Muscle of leg (tissue), 11 donors: ENCODE measurements around the gene PROK2. TPM values are rescaled to one million over a fixed set of nuclear protein-coding genes. Genes with fewer than 3 reads are reported as not detected.

Experiments used
- DNase-seq: peaks from one replicate; pipeline ENCODE4 v3.0.0; 2013
- H3K27ac ChIP-seq: one replicate; pipeline ENCODE4 v1.5.1; 2013; ENCODE audit warnings: mild to moderate bottlenecking, low read length, control low read depth
- H3K27me3 ChIP-seq: one replicate; pipeline ENCODE4 v1.6.1; 2013; ENCODE audit warnings: low read length; ENCODE audit not compliant: control insufficient read depth, insufficient read depth
- H3K36me3 ChIP-seq: one replicate; pipeline ENCODE4 v1.6.1; 2013; ENCODE audit warnings: low read length; ENCODE audit not compliant: control insufficient read depth, insufficient read depth
- H3K4me1 ChIP-seq: one replicate; pipeline ENCODE4 v1.6.1; 2013; ENCODE audit warnings: low read length; ENCODE audit not compliant: control insufficient read depth, insufficient read depth
- H3K4me3 ChIP-seq: one replicate; pipeline ENCODE4 v1.5.1; 2013; ENCODE audit warnings: low read length, control low read depth
- H3K9me3 ChIP-seq: replicated peaks from 2 replicates; pipeline ENCODE4 v1.6.1; 2013; ENCODE audit warnings: low read depth, low read length; ENCODE audit not compliant: control insufficient read depth
- WGBS: methylation state at CpG from one replicate; pipeline ENCODE4 v1.1.5; 2013; ENCODE audit warnings: missing lambda C conversion rate; ENCODE audit not compliant: insufficient coverage; 5-methylcytosine and 5-hydroxymethylcytosine counted together
- polyA plus RNA-seq, 8 donors: library from polyadenylated mRNA; unstranded; fragments of 120-200 nt; gene quantifications; one replicate each; pipeline versions ENCODE4 v1.2.1 to v1.2.3, GENCODE V29; 2013; ENCODE audit warnings: inconsistent platforms in 1 of 8, low replicate concordance in 1 of 8; ENCODE audit not compliant: insufficient read length in 8 of 8, insufficient read depth in 1 of 8
- total RNA-seq: library from RNA; stranded (reverse); fragments of 120-200 nt; gene quantifications from one replicate; pipeline ENCODE4 v1.2.4, GENCODE V29; 2013

The PROK2 gene
- total and polyA plus RNA-seq, 9 donors = 0.16 to 3.3 (median 0.95) TPM

- Histone ChIP-seq H3K4me1 (peaks cover 10% of the 10 kb centered on the region), H3K4me3 (peak overlapping the region; percentile 31), H3K36me3 (no peaks in the 10 kb centered on the region), H3K27ac (no peak overlapping the region), H3K27me3 (peaks cover 39% of the 10 kb centered on the region), H3K9me3 (no peaks in the 10 kb centered on the region)
- WGBS = 4% methylated on average over 61 of the region's 68 CpGs
- peak; percentile 20 for DNase-seq
Measured at GRCh38 chr3:71752831-71753700, 31.9 kb downstream of the PROK2 start.

GRCh38 chr3:71751602-71752001 lies 33.3 kb downstream of the PROK2 start:
- H3K27ac ChIP-seq = no peak overlapping the region
- H3K4me1 ChIP-seq = peaks cover 10% of the 10 kb centered on the region
- H3K4me3 ChIP-seq = no peak overlapping the region
- WGBS = 71% methylated on average over 2 of the region's 4 CpGs
- DNase-seq = no peak
- no peaks in the 10 kb centered on the region for H3K36me3 ChIP-seq
- H3K9me3 ChIP-seq = no peaks in the 10 kb centered on the region
- H3K27me3 ChIP-seq = peaks cover 32% of the 10 kb centered on the region

- no peak for DNase-seq
- Histone ChIP-seq H3K36me3 (no peaks in the 10 kb centered on the region), H3K9me3 (peaks cover 10% of the 10 kb centered on the region), H3K4me3 (no peak overlapping the region), H3K27ac (no peak overlapping the region), H3K27me3 (no peaks in the 10 kb centered on the region), H3K4me1 (no peaks in the 10 kb centered on the region)
- no CpG with 5 or more reads among the region's 3 CpGs for WGBS
Measured at GRCh38 chr3:71744738-71745137, 40.2 kb downstream of the PROK2 start.

GRCh38 chr3:71742621-71743020 lies 42.3 kb downstream of the PROK2 start:
- no CpG with 5 or more reads among the region's 1 CpG for WGBS
- Histone ChIP-seq H3K27ac (no peak overlapping the region), H3K9me3 (peaks cover 10% of the 10 kb centered on the region), H3K36me3 (no peaks in the 10 kb centered on the region), H3K27me3 (no peaks in the 10 kb centered on the region), H3K4me3 (no peak overlapping the region), H3K4me1 (no peaks in the 10 kb centered on the region)
- no peak for DNase-seq

- no peaks in the 10 kb centered on the region for H3K4me1 ChIP-seq
- H3K27ac ChIP-seq = no peak overlapping the region
- H3K9me3 ChIP-seq = no peaks in the 10 kb centered on the region
- H3K27me3 ChIP-seq = no peaks in the 10 kb centered on the region
- no peak overlapping the region for H3K4me3 ChIP-seq
- WGBS = no CpG with 5 or more reads among the region's 1 CpG
- DNase-seq = no peak
- H3K36me3 ChIP-seq = no peaks in the 10 kb centered on the region
Measured at GRCh38 chr3:71734881-71735280, 50.1 kb downstream of the PROK2 start.

- DNase-seq = no peak
- no peaks in the 10 kb centered on the region for H3K4me1 ChIP-seq
- no CpG with 5 or more reads among the region's 2 CpGs for WGBS
Measured at GRCh38 chr3:71733319-71733718, 51.6 kb downstream of the PROK2 start.

GRCh38 chr3:71732637-71733036 lies 52.3 kb downstream of the PROK2 start:
- H3K36me3 ChIP-seq = no peaks in the 10 kb centered on the region
- no peaks in the 10 kb centered on the region for H3K27me3 ChIP-seq
- H3K27ac ChIP-seq = no peak overlapping the region
- 71% methylated on average over 3 of the region's 4 CpGs for WGBS
- no peak for DNase-seq
- no peaks in the 10 kb centered on the region for H3K4me1 ChIP-seq
- H3K4me3 ChIP-seq = no peak overlapping the region
- H3K9me3 ChIP-seq = no peaks in the 10 kb centered on the region

More at GRCh38 chr3:71733319-71733718, 51.6 kb downstream of the PROK2 start:
- H3K27ac ChIP-seq = no peak overlapping the region
- no peaks in the 10 kb centered on the region for H3K36me3 ChIP-seq
- no peaks in the 10 kb centered on the region for H3K9me3 ChIP-seq
- H3K4me3 ChIP-seq = no peak overlapping the region
- no peaks in the 10 kb centered on the region for H3K27me3 ChIP-seq

GRCh38 chr3:71728632-71729342 lies 56.2 kb downstream of the PROK2 start:
- Histone ChIP-seq H3K36me3 (no peaks in the 10 kb centered on the region), H3K9me3 (no peaks in the 10 kb centered on the region), H3K4me1 (peaks cover 8% of the 10 kb centered on the region), H3K27me3 (peaks cover 11% of the 10 kb centered on the region), H3K4me3 (no peak overlapping the region), H3K27ac (no peak overlapping the region)
- DNase-seq = peak; percentile 44
- no CpG with 5 or more reads among the region's 4 CpGs for WGBS

- H3K27me3 ChIP-seq = peaks cover 11% of the 10 kb centered on the region
- H3K27ac ChIP-seq = no peak overlapping the region
- WGBS = 80% methylated on average over 8 of the region's 8 CpGs
Measured at GRCh38 chr3:71726146-71726545, 58.8 kb downstream of the PROK2 start.

GRCh38 chr3:71725271-71725991 lies 59.5 kb downstream of the PROK2 start, which contains the start of gene EIF4E3:
Gene EIF4E3 (minus strand): TSS chr3:71725402. CDS start chr3:71725367, 35 bp downstream.
- H3K9me3 ChIP-seq = no peaks in the 10 kb centered on the region
- peaks cover 11% of the 10 kb centered on the region for H3K27me3 ChIP-seq
- H3K4me3 ChIP-seq = peak within 1 kb of the TSS; percentile 51
- no peak within 1 kb of the TSS for H3K27ac ChIP-seq
- peak; percentile 66 for DNase-seq
- peaks cover 8% of the 10 kb centered on the region for H3K4me1 ChIP-seq
- no peaks in the 10 kb centered on the region for H3K36me3 ChIP-seq
- WGBS = 2% methylated on average over 78 of the region's 80 CpGs

More at GRCh38 chr3:71726146-71726545, 58.8 kb downstream of the PROK2 start:
- Histone ChIP-seq H3K4me1 (peaks cover 8% of the 10 kb centered on the region), H3K9me3 (no peaks in the 10 kb centered on the region), H3K36me3 (no peaks in the 10 kb centered on the region), H3K4me3 (no peak overlapping the region)
- DNase-seq = no peak
